Neuronal stem cell (in vitro differentiated cells): Measurements from ENCODE around the gene PDE3B.

Experiments
- DNase-seq: peaks from one replicate; pipeline ENCODE4 v3.0.0-alpha.2; 2013; ENCODE audit warnings: low spot score
- H2AFZ ChIP-seq: one replicate; pipeline ENCODE4 v1.6.1; 2013; ENCODE audit warnings: mild to moderate bottlenecking, low read length, inconsistent platforms
- H2AK5ac ChIP-seq: 2 replicates; pipeline ENCODE4 v1.6.1; 2013; ENCODE audit warnings: low read depth, mild to moderate bottlenecking, inconsistent platforms, low read length, moderate library complexity, mixed read lengths
- H2BK120ac ChIP-seq: 2 replicates; pipeline ENCODE4 v1.6.1; 2013; ENCODE audit warnings: low read depth, mild to moderate bottlenecking, inconsistent platforms, low read length, moderate library complexity, mixed read lengths
- H2BK12ac ChIP-seq: one replicate; pipeline ENCODE4 v1.6.1; 2013; ENCODE audit warnings: low read length, inconsistent platforms
- H2BK15ac ChIP-seq: 2 replicates; pipeline ENCODE4 v1.6.1; 2013; ENCODE audit warnings: mild to moderate bottlenecking, low read length, inconsistent platforms, mixed read lengths
- H2BK5ac ChIP-seq: one replicate; pipeline ENCODE4 v1.6.1; 2013; ENCODE audit warnings: inconsistent platforms, mild to moderate bottlenecking, low read length, moderate library complexity
- H3K14ac ChIP-seq: one replicate; pipeline ENCODE4 v1.6.1; 2013; ENCODE audit warnings: low read length, inconsistent platforms
- H3K18ac ChIP-seq: 2 replicates; pipeline ENCODE4 v1.6.1; 2013; ENCODE audit warnings: low read length, inconsistent platforms
- H3K23ac ChIP-seq: 2 replicates; pipeline ENCODE4 v1.6.1; 2013; ENCODE audit warnings: low read depth, mild to moderate bottlenecking, mixed read lengths, low read length, inconsistent platforms; ENCODE audit not compliant: poor library complexity
- H3K27ac ChIP-seq: replicated peaks from 3 replicates; pipeline ENCODE4 v1.5.1; 2013; ENCODE audit warnings: low read length, inconsistent platforms
- H3K27me3 ChIP-seq, 3 experiments: 2 replicates each; pipeline ENCODE4 v1.6.1; 2013; ENCODE audit warnings: low read length in 3 of 3, mild to moderate bottlenecking in 2 of 3, inconsistent platforms in 1 of 3, low read depth in 1 of 3, mixed read lengths in 1 of 3, moderate library complexity in 1 of 3; ENCODE audit not compliant: control insufficient read depth in 3 of 3, insufficient read depth in 3 of 3
- H3K36me3 ChIP-seq, 2 donors: replicated peaks in 1 of 2; 2 replicates each; pipeline ENCODE4 v1.6.1; 2013; ENCODE audit warnings: low read length in 2 of 2; ENCODE audit not compliant: control insufficient read depth in 2 of 2, insufficient read depth in 2 of 2
- H3K4ac ChIP-seq: 2 replicates; pipeline ENCODE4 v1.6.1; 2013; ENCODE audit warnings: inconsistent platforms, mild to moderate bottlenecking, low read length, moderate library complexity
- H3K4me1 ChIP-seq, 2 donors: 1 replicate in 1 of 2; 2 replicates in 1 of 2; pipeline ENCODE4 v1.6.1; 2013; ENCODE audit warnings: low read length in 2 of 2, low read depth in 1 of 2; ENCODE audit not compliant: control insufficient read depth in 2 of 2, insufficient read depth in 1 of 2
- H3K4me2 ChIP-seq: one replicate; pipeline ENCODE4 v1.6.1; 2013; ENCODE audit warnings: mild to moderate bottlenecking, low read length, inconsistent platforms; ENCODE audit not compliant: insufficient read depth, poor library complexity, severe bottlenecking
- H3K4me3 ChIP-seq, 2 donors: 2 replicates each; pipeline ENCODE4 v1.5.1; 2013; ENCODE audit warnings: low read length in 2 of 2, mild to moderate bottlenecking in 2 of 2, inconsistent platforms in 1 of 2, moderate library complexity in 1 of 2
- H3K79me1 ChIP-seq: one replicate; pipeline ENCODE4 v1.6.1; 2013; ENCODE audit warnings: low read depth, mild to moderate bottlenecking, inconsistent platforms, low read length, moderate library complexity
- H3K9ac ChIP-seq: one replicate; pipeline ENCODE4 v1.6.1; 2013; ENCODE audit warnings: mild to moderate bottlenecking, low read depth, low read length, inconsistent platforms; ENCODE audit not compliant: poor library complexity
- H3K9me3 ChIP-seq, 2 donors: replicated peaks in 1 of 2; 2 replicates each; pipeline versions ENCODE3 to v1.6.1; 2013; ENCODE audit warnings: low read length in 2 of 2, mild to moderate bottlenecking in 2 of 2, inconsistent platforms in 1 of 2, low read depth in 1 of 2, mixed read lengths in 1 of 2, moderate library complexity in 1 of 2; ENCODE audit not compliant: control insufficient read depth in 2 of 2, insufficient read depth in 1 of 2
- H4K8ac ChIP-seq: one replicate; pipeline ENCODE4 v1.6.1; 2013; ENCODE audit warnings: low read depth, mild to moderate bottlenecking, inconsistent platforms, low read length, moderate library complexity
- H4K91ac ChIP-seq: one replicate; pipeline ENCODE4 v1.6.1; 2013; ENCODE audit warnings: low read length, low read depth, mild to moderate bottlenecking, inconsistent platforms; ENCODE audit not compliant: poor library complexity
- WGBS, 2 donors: extraction: QIAGEN DNeasy Blood & Tissue Kit; methylation state at CpG; one replicate each; pipeline ENCODE4 v1.1.7; 2013; ENCODE audit warnings: missing lambda C conversion rate in 2 of 2, mixed read lengths in 1 of 2; ENCODE audit not compliant: insufficient read length in 2 of 2, insufficient replicate concordance in 1 of 2; ENCODE audit errors: extremely low coverage in 2 of 2; 5-methylcytosine and 5-hydroxymethylcytosine counted together

Gene PDE3B

GRCh38 chr11:14635546-14635945 is 8.1 kb upstream of the PDE3B start:
- Histone ChIP-seq H2BK12ac (no peak overlapping the region), H3K79me1 (no peaks in the 10 kb centered on the region), H3K4ac (no peak overlapping the region), H2AK5ac (no peak overlapping the region), H3K14ac (no peak overlapping the region), H3K4me2 (no peak overlapping the region), H3K4me3 (no peak overlapping the region), H2AFZ (no peak overlapping the region), H3K23ac (no peak overlapping the region), H2BK5ac (no peak overlapping the region), H3K27ac (no peak overlapping the region), H3K36me3 (peaks cover 0 to 2% of the 10 kb centered on the region in 2 donors), H3K18ac (no peak overlapping the region), H4K8ac (no peak overlapping the region), H3K9ac (no peak overlapping the region), H3K4me1 (no peaks in the 10 kb centered on the region), H2BK15ac (no peak overlapping the region), H3K9me3 (no peaks in the 10 kb centered on the region), H3K27me3 (no peaks in the 10 kb centered on the region), H2BK120ac (no peak overlapping the region), H4K91ac (no peak overlapping the region)
- no peak for DNase-seq
- WGBS, 2 donors, result no CpG with 5 or more reads among the region's 1 CpG

- no peak overlapping the region for H2BK5ac ChIP-seq
- H3K27me3 ChIP-seq, result no peaks in the 10 kb centered on the region
- no peak overlapping the region for H2AFZ ChIP-seq
- peaks cover 0 to 2% of the 10 kb centered on the region in 2 donors for H3K36me3 ChIP-seq
- no peak overlapping the region for H3K4ac ChIP-seq
- no peaks in the 10 kb centered on the region for H3K4me1 ChIP-seq
- H3K27ac ChIP-seq, result no peak overlapping the region
- H3K9ac ChIP-seq, result no peak overlapping the region
- H3K9me3 ChIP-seq, result no peaks in the 10 kb centered on the region
- no peak overlapping the region for H3K4me2 ChIP-seq
- no peak overlapping the region for H2AK5ac ChIP-seq
- H4K91ac ChIP-seq, result no peak overlapping the region
- H2BK15ac ChIP-seq, result no peak overlapping the region
- no peak overlapping the region for H3K14ac ChIP-seq
- WGBS, 2 donors, result no CpG with 5 or more reads among the region's 1 CpG
- no peak overlapping the region for H3K18ac ChIP-seq
- no peak overlapping the region for H2BK12ac ChIP-seq
- H3K4me3 ChIP-seq, result no peak overlapping the region
- H3K23ac ChIP-seq, result no peak overlapping the region
- DNase-seq, result no peak
- no peak overlapping the region for H2BK120ac ChIP-seq
- H3K79me1 ChIP-seq, result no peaks in the 10 kb centered on the region
- H4K8ac ChIP-seq, result no peak overlapping the region
These were observed 7.5 kb upstream of the PDE3B start for GRCh38 chr11:14636119-14636518.

GRCh38 chr11:14637868-14638409 is 5.7 kb upstream of the PDE3B start:
- no peaks in the 10 kb centered on the region for H3K79me1 ChIP-seq
- no peak overlapping the region for H3K14ac ChIP-seq
- no peak overlapping the region for H2AK5ac ChIP-seq
- H2BK5ac ChIP-seq, result no peak overlapping the region
- H2BK15ac ChIP-seq, result no peak overlapping the region
- H3K4me3 ChIP-seq, result no peak overlapping the region
- no peak overlapping the region for H2BK120ac ChIP-seq
- no peak overlapping the region for H3K9ac ChIP-seq
- H3K27ac ChIP-seq, result no peak overlapping the region
- no peak overlapping the region for H2AFZ ChIP-seq
- no peak overlapping the region for H2BK12ac ChIP-seq
- no peak overlapping the region for H3K4ac ChIP-seq
- no peak overlapping the region for H3K18ac ChIP-seq
- peaks cover 0 to 2% (median 0%) of the 10 kb centered on the region in 3 experiments for H3K27me3 ChIP-seq
- H4K8ac ChIP-seq, result no peak overlapping the region
- WGBS, 2 donors, result no CpG with 5 or more reads among the region's 5 CpGs
- no peak overlapping the region for H3K23ac ChIP-seq
- H4K91ac ChIP-seq, result no peak overlapping the region
- no peak overlapping the region for H3K4me2 ChIP-seq
- H3K36me3 ChIP-seq, result peaks cover 0 to 2% of the 10 kb centered on the region in 2 donors
- no peak for DNase-seq
- H3K4me1 ChIP-seq, result peaks cover 0 to 2% of the 10 kb centered on the region in 2 donors
- no peaks in the 10 kb centered on the region for H3K9me3 ChIP-seq

GRCh38 chr11:14638561-14638960 is 5.0 kb upstream of the PDE3B start:
- Histone ChIP-seq H2BK12ac (no peak overlapping the region), H2AFZ (no peak overlapping the region), H2BK120ac (no peak overlapping the region), H3K27ac (no peak overlapping the region), H2AK5ac (no peak overlapping the region), H3K9ac (no peak overlapping the region), H3K9me3 (no peaks in the 10 kb centered on the region), H3K27me3 (peaks cover 0 to 2% (median 0%) of the 10 kb centered on the region in 3 experiments), H3K4ac (no peak overlapping the region), H3K4me1 (peaks cover 0 to 2% of the 10 kb centered on the region in 2 donors), H3K18ac (no peak overlapping the region), H3K36me3 (peaks cover 0 to 2% of the 10 kb centered on the region in 2 donors), H3K79me1 (no peaks in the 10 kb centered on the region), H4K91ac (no peak overlapping the region), H3K4me3 (no peak overlapping the region), H3K14ac (peak overlapping the region; percentile 51), H2BK15ac (no peak overlapping the region), H4K8ac (no peak overlapping the region), H3K23ac (no peak overlapping the region), H2BK5ac (no peak overlapping the region), H3K4me2 (no peak overlapping the region)
- whole genome bisulfite sequencing, 2 donors, result no CpG with 5 or more reads among the region's 4 CpGs
- no peak for DNase-seq
